Caco-2 (cell line): ENCODE results near the gene LRRC30. TPM values are rescaled to one million over a fixed set of nuclear protein-coding genes. Genes with fewer than 3 reads are reported as not detected.

ENCODE experiments used
- total RNA-seq: library from RNA; stranded (reverse); gene quantifications from 2 replicates; pipeline ENCODE4 v1.2.3, GENCODE V29; 2022

LRRC30 gene
- total RNA-seq, 1 experiment from 2014 or later: not detected

Other genes with a start within 250 kb of the LRRC30 start
- 122 and 129 TPM in 2 replicates for gene LAMA1, start 113.3 kb upstream of the LRRC30 start, total RNA-seq